WTC11 (cell line): ENCODE results near the gene PTX4. TPM values are rescaled to one million over a fixed set of nuclear protein-coding genes. Genes with fewer than 3 reads are reported as not detected.

Experiments used
- ATAC-seq: fragments of 200-7000 bp; cut with Tn5 transposase; 2 replicates; pipeline ENCODE4 v1.10.0; 2021; ENCODE audit warnings: mild to moderate bottlenecking, moderate library complexity
- CTCF ChIA-PET: fragments of 300-600 bp; sonication (Branson Sonifier 250); formaldehyde crosslinking; loops from one replicate; lab custom pipeline; 2021; ENCODE audit warnings: antibody characterized with exemption; lab: Charles Lee
- POLR2A ChIA-PET: fragments of 350-600 bp; sonication (Branson Sonifier 250); formaldehyde crosslinking; loops from one replicate; lab custom pipeline; 2021; ENCODE audit warnings: antibody characterized with exemption; lab: Charles Lee
- DNase-seq: peaks from one replicate; pipeline ENCODE4 v3.0.0; 2021; ENCODE audit warnings: low spot score
- H3K27ac Mint-ChIP-seq: 2 replicates; pipeline ENCODE4 v1.8.0; 2021; ENCODE audit warnings: mixed read lengths
- H3K27me3 Mint-ChIP-seq: 2 replicates; pipeline ENCODE4 v1.8.0; 2021; ENCODE audit warnings: low read depth, mild to moderate bottlenecking, moderate library complexity, mixed read lengths
- H3K36me3 Mint-ChIP-seq: 2 replicates; pipeline ENCODE4 v1.8.0; 2021; ENCODE audit warnings: mixed read lengths
- H3K4me1 Mint-ChIP-seq: 2 replicates; pipeline ENCODE4 v1.8.0; 2022; ENCODE audit warnings: mixed read lengths
- H3K4me3 Mint-ChIP-seq: 2 replicates; pipeline ENCODE4 v1.8.0; 2021; ENCODE audit warnings: mild to moderate bottlenecking, moderate library complexity, mixed read lengths
- H3K9me3 Mint-ChIP-seq: 2 replicates; pipeline ENCODE4 v1.8.0; 2021; ENCODE audit warnings: mixed read lengths
- CREM ChIP-seq: sonication (generic); formaldehyde crosslinking; IDR thresholded peaks from 2 replicates; pipeline ENCODE4 v1.8.1; 2022; ENCODE audit warnings: mild to moderate bottlenecking, missing genetic modification reagents, moderate library complexity
- ETV6 ChIP-seq: sonication (generic); formaldehyde crosslinking; IDR thresholded peaks from 2 replicates; pipeline ENCODE4 v1.8.1; 2022; ENCODE audit warnings: mild to moderate bottlenecking, missing genetic modification reagents
- HMGA2 ChIP-seq: fragments of 250-450 bp; sonication (Bioruptor Pico); IDR thresholded peaks from 2 replicates; pipeline ENCODE4 v1.4.0; 2021; ENCODE audit warnings: mild to moderate bottlenecking, moderate library complexity
- KAT7 ChIP-seq: sonication (generic); formaldehyde crosslinking; IDR thresholded peaks from 2 replicates; pipeline ENCODE4 v1.8.1; 2023; ENCODE audit warnings: missing genetic modification reagents, mild to moderate bottlenecking, borderline replicate concordance
- MXD4 ChIP-seq: fragments of 250-450 bp; sonication (Bioruptor Pico); IDR thresholded peaks from 2 replicates; pipeline ENCODE4 v1.8.0; 2021; ENCODE audit warnings: mild to moderate bottlenecking, moderate library complexity, borderline replicate concordance
- NFYB ChIP-seq: sonication (generic); formaldehyde crosslinking; conservative IDR thresholded peaks from 2 replicates; pipeline ENCODE4 v1.8.0; 2022; ENCODE audit warnings: low read depth, missing genetic modification reagents
- OVOL2 ChIP-seq: fragments of 250-450 bp; sonication (Bioruptor Pico); IDR thresholded peaks from 2 replicates; pipeline ENCODE4 v1.9.0; 2021; ENCODE audit warnings: mild to moderate bottlenecking, borderline replicate concordance
- RELA ChIP-seq: sonication (generic); formaldehyde crosslinking; IDR thresholded peaks from 2 replicates; pipeline ENCODE4 v1.8.1; 2022; ENCODE audit warnings: missing genetic modification reagents, mild to moderate bottlenecking, borderline replicate concordance
- SOX15 ChIP-seq: fragments of 250-450 bp; sonication (Bioruptor Pico); IDR thresholded peaks from 2 replicates; pipeline ENCODE4 v1.9.0; 2021; ENCODE audit warnings: mild to moderate bottlenecking
- TP53 ChIP-seq: sonication (generic); formaldehyde crosslinking; IDR thresholded peaks from 2 replicates; pipeline ENCODE4 v1.8.1; 2023; ENCODE audit warnings: mild to moderate bottlenecking, missing genetic modification reagents
- ZNF138 ChIP-seq: sonication (generic); formaldehyde crosslinking; conservative IDR thresholded peaks from 2 replicates; pipeline ENCODE4 v1.8.1; 2022; ENCODE audit warnings: mild to moderate bottlenecking, moderate library complexity, missing genetic modification reagents
- ZNF232 ChIP-seq: sonication (generic); formaldehyde crosslinking; IDR thresholded peaks from 2 replicates; pipeline ENCODE4 v1.8.0; 2022; ENCODE audit warnings: mild to moderate bottlenecking, missing genetic modification reagents
- ZNF671 ChIP-seq: fragments of 250-450 bp; sonication (Bioruptor Pico); IDR thresholded peaks from 2 replicates; pipeline ENCODE4 v1.8.0; 2021; ENCODE audit warnings: mild to moderate bottlenecking
- total RNA-seq: library from RNA; stranded (reverse); gene quantifications from 3 replicates; pipeline ENCODE4 v1.2.3, GENCODE V29; 2021
- TF ChIP-seq, protein P1 (sequence below): sonication (generic); formaldehyde crosslinking; IDR thresholded peaks from 2 replicates; pipeline ENCODE4 v1.8.1; 2022; ENCODE audit warnings: low read depth, mild to moderate bottlenecking, moderate library complexity, missing genetic modification reagents, borderline replicate concordance
- TF ChIP-seq, protein P2 (sequence below): fragments of 250-450 bp; sonication (Bioruptor Pico); IDR thresholded peaks from 2 replicates; pipeline ENCODE4 v2.1.2; 2022; ENCODE audit warnings: mild to moderate bottlenecking, moderate library complexity
- TF ChIP-seq, protein P3 (sequence below): sonication (generic); formaldehyde crosslinking; IDR thresholded peaks from 2 replicates; pipeline ENCODE4 v1.8.1; 2023; ENCODE audit warnings: mild to moderate bottlenecking, missing genetic modification reagents, borderline replicate concordance
- TF ChIP-seq, protein P4 (sequence below): sonication (generic); formaldehyde crosslinking; IDR thresholded peaks from 2 replicates; pipeline ENCODE4 v1.8.1; 2023; ENCODE audit warnings: mild to moderate bottlenecking, missing genetic modification reagents, moderate library complexity
- TF ChIP-seq, protein P5 (sequence below): sonication (generic); formaldehyde crosslinking; IDR thresholded peaks from 2 replicates; pipeline ENCODE4 v1.8.0; 2022; ENCODE audit warnings: missing genetic modification reagents
- TF ChIP-seq, protein P6 (sequence below): sonication (generic); formaldehyde crosslinking; IDR thresholded peaks from 2 replicates; pipeline ENCODE4 v1.8.0; 2022; ENCODE audit warnings: mild to moderate bottlenecking, missing genetic modification reagents

The PTX4 gene
- total RNA-seq, 1 experiment from 2014 or later: 0.26 TPM

DNA sequence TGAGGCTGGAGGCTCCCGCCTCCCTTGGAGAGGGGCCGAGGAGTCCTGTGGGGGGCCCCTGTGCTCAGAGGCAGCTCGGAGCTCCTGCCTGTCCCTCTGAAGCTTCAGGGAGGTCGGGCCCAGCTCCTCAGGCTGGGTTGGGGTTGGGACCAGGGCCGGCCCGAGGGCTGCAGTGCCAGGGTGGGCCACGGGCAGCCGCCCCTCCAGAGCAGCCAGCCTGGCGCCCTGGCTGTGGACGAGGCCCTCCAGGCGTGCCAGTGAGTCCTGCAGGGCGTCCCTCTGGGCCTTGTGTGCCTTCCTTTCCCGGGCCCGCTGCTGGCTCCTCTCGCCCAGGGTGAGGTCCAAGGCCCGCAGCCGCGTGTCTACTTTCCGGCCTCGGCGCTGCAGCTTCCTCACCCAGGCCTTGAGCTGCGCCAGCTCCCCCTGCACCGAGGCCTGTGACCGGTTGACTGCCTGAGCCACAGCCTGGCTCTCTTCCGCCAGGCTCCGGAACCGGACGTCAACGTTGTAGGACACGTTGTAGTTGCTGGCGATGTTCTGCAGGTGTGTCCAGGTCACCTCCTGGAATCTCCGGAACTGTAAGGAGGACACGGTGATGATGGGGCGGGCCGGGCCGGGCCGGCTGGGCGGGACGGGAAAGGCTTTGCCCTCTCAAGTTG, 1.2 kb downstream of the PTX4 start:
- H3K4me1 Mint-ChIP-seq: peaks cover 2% of the 10 kb centered on the region; the same call in 1 of the 2 replicates
- ATAC-seq (no peak), DNase-seq (no peak)
- no peak overlapping the region for H3K4me3 Mint-ChIP-seq
- no peak overlapping the region for H3K27ac Mint-ChIP-seq
- ChIA-PET POLR2A (no interaction called here), CTCF (no interaction called here)
- no peaks in the 10 kb centered on the region for H3K9me3 Mint-ChIP-seq
- H3K36me3 Mint-ChIP-seq: no peaks in the 10 kb centered on the region
- peaks cover 12% of the 10 kb centered on the region for H3K27me3 Mint-ChIP-seq
- TF ChIP-seq, protein P1, sequence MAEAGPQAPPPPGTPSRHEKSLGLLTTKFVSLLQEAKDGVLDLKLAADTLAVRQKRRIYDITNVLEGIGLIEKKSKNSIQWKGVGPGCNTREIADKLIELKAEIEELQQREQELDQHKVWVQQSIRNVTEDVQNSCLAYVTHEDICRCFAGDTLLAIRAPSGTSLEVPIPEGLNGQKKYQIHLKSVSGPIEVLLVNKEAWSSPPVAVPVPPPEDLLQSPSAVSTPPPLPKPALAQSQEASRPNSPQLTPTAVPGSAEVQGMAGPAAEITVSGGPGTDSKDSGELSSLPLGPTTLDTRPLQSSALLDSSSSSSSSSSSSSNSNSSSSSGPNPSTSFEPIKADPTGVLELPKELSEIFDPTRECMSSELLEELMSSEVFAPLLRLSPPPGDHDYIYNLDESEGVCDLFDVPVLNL (CRISPR knock-in tag): no peak
- TF ChIP-seq, protein P2, sequence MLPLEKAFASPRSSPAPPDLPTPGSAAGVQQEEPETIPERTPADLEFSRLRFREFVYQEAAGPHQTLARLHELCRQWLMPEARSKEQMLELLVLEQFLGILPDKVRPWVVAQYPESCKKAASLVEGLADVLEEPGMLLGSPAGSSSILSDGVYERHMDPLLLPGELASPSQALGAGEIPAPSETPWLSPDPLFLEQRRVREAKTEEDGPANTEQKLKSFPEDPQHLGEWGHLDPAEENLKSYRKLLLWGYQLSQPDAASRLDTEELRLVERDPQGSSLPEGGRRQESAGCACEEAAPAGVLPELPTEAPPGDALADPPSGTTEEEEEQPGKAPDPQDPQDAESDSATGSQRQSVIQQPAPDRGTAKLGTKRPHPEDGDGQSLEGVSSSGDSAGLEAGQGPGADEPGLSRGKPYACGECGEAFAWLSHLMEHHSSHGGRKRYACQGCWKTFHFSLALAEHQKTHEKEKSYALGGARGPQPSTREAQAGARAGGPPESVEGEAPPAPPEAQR: no peak
- TF ChIP-seq ETV6 (CRISPR knock-in tag) (no peak), ZNF671 (CRISPR knock-in tag) (no peak), KAT7 (CRISPR knock-in tag) (no peak), RELA (CRISPR knock-in tag) (no peak), NFYB (no peak), MXD4 (CRISPR knock-in tag) (no peak), SOX15 (CRISPR knock-in tag) (no peak), TP53 (CRISPR knock-in tag) (no peak), OVOL2 (CRISPR knock-in tag) (no peak), CREM (no peak), ZNF138 (no peak), HMGA2 (CRISPR knock-in tag) (no peak), ZNF232 (CRISPR knock-in tag) (no peak)
- TF ChIP-seq, protein P3, sequence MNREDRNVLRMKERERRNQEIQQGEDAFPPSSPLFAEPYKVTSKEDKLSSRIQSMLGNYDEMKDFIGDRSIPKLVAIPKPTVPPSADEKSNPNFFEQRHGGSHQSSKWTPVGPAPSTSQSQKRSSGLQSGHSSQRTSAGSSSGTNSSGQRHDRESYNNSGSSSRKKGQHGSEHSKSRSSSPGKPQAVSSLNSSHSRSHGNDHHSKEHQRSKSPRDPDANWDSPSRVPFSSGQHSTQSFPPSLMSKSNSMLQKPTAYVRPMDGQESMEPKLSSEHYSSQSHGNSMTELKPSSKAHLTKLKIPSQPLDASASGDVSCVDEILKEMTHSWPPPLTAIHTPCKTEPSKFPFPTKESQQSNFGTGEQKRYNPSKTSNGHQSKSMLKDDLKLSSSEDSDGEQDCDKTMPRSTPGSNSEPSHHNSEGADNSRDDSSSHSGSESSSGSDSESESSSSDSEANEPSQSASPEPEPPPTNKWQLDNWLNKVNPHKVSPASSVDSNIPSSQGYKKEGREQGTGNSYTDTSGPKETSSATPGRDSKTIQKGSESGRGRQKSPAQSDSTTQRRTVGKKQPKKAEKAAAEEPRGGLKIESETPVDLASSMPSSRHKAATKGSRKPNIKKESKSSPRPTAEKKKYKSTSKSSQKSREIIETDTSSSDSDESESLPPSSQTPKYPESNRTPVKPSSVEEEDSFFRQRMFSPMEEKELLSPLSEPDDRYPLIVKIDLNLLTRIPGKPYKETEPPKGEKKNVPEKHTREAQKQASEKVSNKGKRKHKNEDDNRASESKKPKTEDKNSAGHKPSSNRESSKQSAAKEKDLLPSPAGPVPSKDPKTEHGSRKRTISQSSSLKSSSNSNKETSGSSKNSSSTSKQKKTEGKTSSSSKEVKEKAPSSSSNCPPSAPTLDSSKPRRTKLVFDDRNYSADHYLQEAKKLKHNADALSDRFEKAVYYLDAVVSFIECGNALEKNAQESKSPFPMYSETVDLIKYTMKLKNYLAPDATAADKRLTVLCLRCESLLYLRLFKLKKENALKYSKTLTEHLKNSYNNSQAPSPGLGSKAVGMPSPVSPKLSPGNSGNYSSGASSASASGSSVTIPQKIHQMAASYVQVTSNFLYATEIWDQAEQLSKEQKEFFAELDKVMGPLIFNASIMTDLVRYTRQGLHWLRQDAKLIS (CRISPR knock-in tag): no peak
- TF ChIP-seq, protein P4, sequence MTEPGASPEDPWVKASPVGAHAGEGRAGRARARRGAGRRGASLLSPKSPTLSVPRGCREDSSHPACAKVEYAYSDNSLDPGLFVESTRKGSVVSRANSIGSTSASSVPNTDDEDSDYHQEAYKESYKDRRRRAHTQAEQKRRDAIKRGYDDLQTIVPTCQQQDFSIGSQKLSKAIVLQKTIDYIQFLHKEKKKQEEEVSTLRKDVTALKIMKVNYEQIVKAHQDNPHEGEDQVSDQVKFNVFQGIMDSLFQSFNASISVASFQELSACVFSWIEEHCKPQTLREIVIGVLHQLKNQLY (CRISPR knock-in tag): no peak
- TF ChIP-seq, protein P5, sequence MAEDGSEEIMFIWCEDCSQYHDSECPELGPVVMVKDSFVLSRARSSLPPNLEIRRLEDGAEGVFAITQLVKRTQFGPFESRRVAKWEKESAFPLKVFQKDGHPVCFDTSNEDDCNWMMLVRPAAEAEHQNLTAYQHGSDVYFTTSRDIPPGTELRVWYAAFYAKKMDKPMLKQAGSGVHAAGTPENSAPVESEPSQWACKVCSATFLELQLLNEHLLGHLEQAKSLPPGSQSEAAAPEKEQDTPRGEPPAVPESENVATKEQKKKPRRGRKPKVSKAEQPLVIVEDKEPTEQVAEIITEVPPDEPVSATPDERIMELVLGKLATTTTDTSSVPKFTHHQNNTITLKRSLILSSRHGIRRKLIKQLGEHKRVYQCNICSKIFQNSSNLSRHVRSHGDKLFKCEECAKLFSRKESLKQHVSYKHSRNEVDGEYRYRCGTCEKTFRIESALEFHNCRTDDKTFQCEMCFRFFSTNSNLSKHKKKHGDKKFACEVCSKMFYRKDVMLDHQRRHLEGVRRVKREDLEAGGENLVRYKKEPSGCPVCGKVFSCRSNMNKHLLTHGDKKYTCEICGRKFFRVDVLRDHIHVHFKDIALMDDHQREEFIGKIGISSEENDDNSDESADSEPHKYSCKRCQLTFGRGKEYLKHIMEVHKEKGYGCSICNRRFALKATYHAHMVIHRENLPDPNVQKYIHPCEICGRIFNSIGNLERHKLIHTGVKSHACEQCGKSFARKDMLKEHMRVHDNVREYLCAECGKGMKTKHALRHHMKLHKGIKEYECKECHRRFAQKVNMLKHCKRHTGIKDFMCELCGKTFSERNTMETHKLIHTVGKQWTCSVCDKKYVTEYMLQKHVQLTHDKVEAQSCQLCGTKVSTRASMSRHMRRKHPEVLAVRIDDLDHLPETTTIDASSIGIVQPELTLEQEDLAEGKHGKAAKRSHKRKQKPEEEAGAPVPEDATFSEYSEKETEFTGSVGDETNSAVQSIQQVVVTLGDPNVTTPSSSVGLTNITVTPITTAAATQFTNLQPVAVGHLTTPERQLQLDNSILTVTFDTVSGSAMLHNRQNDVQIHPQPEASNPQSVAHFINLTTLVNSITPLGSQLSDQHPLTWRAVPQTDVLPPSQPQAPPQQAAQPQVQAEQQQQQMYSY (CRISPR knock-in tag): no peak
- TF ChIP-seq, protein P6, sequence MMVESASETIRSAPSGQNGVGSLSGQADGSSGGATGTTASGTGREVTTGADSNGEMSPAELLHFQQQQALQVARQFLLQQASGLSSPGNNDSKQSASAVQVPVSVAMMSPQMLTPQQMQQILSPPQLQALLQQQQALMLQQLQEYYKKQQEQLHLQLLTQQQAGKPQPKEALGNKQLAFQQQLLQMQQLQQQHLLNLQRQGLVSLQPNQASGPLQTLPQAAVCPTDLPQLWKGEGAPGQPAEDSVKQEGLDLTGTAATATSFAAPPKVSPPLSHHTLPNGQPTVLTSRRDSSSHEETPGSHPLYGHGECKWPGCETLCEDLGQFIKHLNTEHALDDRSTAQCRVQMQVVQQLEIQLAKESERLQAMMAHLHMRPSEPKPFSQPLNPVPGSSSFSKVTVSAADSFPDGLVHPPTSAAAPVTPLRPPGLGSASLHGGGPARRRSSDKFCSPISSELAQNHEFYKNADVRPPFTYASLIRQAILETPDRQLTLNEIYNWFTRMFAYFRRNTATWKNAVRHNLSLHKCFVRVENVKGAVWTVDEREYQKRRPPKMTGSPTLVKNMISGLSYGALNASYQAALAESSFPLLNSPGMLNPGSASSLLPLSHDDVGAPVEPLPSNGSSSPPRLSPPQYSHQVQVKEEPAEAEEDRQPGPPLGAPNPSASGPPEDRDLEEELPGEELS (CRISPR knock-in tag): no peak
